Keratinocyte (primary cell): ENCODE results near the gene ASPHD2. TPM values are rescaled to one million over a fixed set of nuclear protein-coding genes. Genes with fewer than 3 reads are reported as not detected.
A peak's percentile ranks its signal among the peaks of the same experiment; 100 is the strongest.

Source experiments
- DNase-seq: peaks from one replicate; pipeline ENCODE4 v3.0.0-alpha.2; 2011; ENCODE audit warnings: low read depth, missing footprints, low spot score
- FAIRE-seq: peaks from 2 replicates; lab custom pipeline; 2011; peaks lifted over from hg19 to GRCh38; lab: Jason Lieb, UNC
- H2AFZ ChIP-seq: 2 replicates; pipeline ENCODE4 v1.6.0; 2012; ENCODE audit warnings: low read length, control low read depth, inconsistent platforms; ENCODE audit not compliant: control insufficient read depth
- H3K27ac ChIP-seq: 2 replicates; pipeline ENCODE4 v1.5.1; 2011; ENCODE audit warnings: low read length; ENCODE audit not compliant: control insufficient read depth, insufficient read depth
- H3K27me3 ChIP-seq: 3 replicates; pipeline ENCODE4 v1.6.0; 2011; ENCODE audit warnings: low read length; ENCODE audit not compliant: control insufficient read depth, insufficient read depth; ENCODE audit errors: extremely low read depth
- H3K36me3 ChIP-seq, 2 experiments: 2 replicates in 1 of 2; 3 replicates in 1 of 2; pipeline ENCODE4 v1.5.1; 2011; ENCODE audit warnings: low read length in 2 of 2, mild to moderate bottlenecking in 1 of 2; ENCODE audit not compliant: control insufficient read depth in 2 of 2, insufficient read depth in 2 of 2; ENCODE audit errors: extremely low read depth in 1 of 2
- H3K4me1 ChIP-seq: 3 replicates; pipeline ENCODE4 v1.5.1; 2011; ENCODE audit warnings: low read length; ENCODE audit not compliant: control insufficient read depth, insufficient read depth; ENCODE audit errors: extremely low read depth
- H3K4me2 ChIP-seq: 3 replicates; pipeline ENCODE4 v1.6.0; 2011; ENCODE audit warnings: low read depth, low read length; ENCODE audit not compliant: control insufficient read depth, insufficient read depth; ENCODE audit errors: extremely low read depth
- H3K4me3 ChIP-seq, 3 experiments: fragments of 200-600 bp in 1 of 3; sonication (generic) in 1 of 3; 2 replicates in 2 of 3; 3 replicates in 1 of 3; pipeline ENCODE4 v1.5.1; 2011 to 2016; ENCODE audit warnings: low read length in 3 of 3, mild to moderate bottlenecking in 3 of 3, control low read depth in 2 of 3, inconsistent platforms in 1 of 3, low read depth in 1 of 3, mixed read lengths in 1 of 3, mixed run types in 1 of 3, moderate library complexity in 1 of 3; ENCODE audit not compliant: control insufficient read depth in 2 of 3, insufficient read depth in 2 of 3; ENCODE audit errors: extremely low read depth in 1 of 3
- H3K79me2 ChIP-seq: 2 replicates; pipeline ENCODE4 v1.6.0; 2012; ENCODE audit warnings: low read length; ENCODE audit not compliant: control insufficient read depth, insufficient read depth
- H3K9ac ChIP-seq: 3 replicates; pipeline ENCODE4 v1.6.0; 2011; ENCODE audit warnings: low read length; ENCODE audit not compliant: control insufficient read depth, insufficient read depth; ENCODE audit errors: extremely low read depth
- H3K9me1 ChIP-seq: 3 replicates; pipeline ENCODE4 v1.6.0; 2011; ENCODE audit warnings: low read length; ENCODE audit not compliant: control insufficient read depth, insufficient read depth; ENCODE audit errors: extremely low read depth
- H3K9me3 ChIP-seq: 2 replicates; pipeline ENCODE4 v1.5.1; 2012; ENCODE audit warnings: low read depth, low read length; ENCODE audit not compliant: control insufficient read depth
- H4K20me1 ChIP-seq: 3 replicates; pipeline ENCODE4 v1.6.0; 2011; ENCODE audit warnings: low read length; ENCODE audit not compliant: control insufficient read depth, insufficient read depth; ENCODE audit errors: extremely low read depth
- EZH2 ChIP-seq: IDR thresholded peaks from one replicate; pipeline ENCODE4 v1.6.1; 2012; ENCODE audit warnings: inconsistent platforms, mild to moderate bottlenecking, low read length, moderate library complexity
- dilution Hi-C: fragments of 300-500 bp; cut with MboI; formaldehyde crosslinking; loops from one replicate; pipeline ENCODE4 v1.7.0; 2020; ENCODE audit warnings: low sequenced_read_pairs; ENCODE audit not compliant: extremely low pct_ligation_motif_present
- polyA plus RNA-seq, 5 experiments: library from polyadenylated mRNA; depleted of rRNA in 3 of 5; stranded (reverse) in 3 of 5; stranded (forward) in 1 of 5; unstranded in 1 of 5; fragments of >200 nt; gene quantifications; 1 replicate in 1 of 5; 2 replicates in 3 of 5; 3 replicates in 1 of 5; pipeline versions ENCODE4 v1.2.1 to v1.2.3, GENCODE V29; 2011 to 2012; ENCODE audit warnings: missing spikeins in 2 of 5, low read depth in 1 of 5, low replicate concordance in 1 of 5
- TF ChIP-seq, protein P1 (sequence below), 3 experiments: IDR thresholded peaks in 1 of 3; conservative IDR thresholded peaks in 1 of 3; optimal IDR thresholded peaks in 1 of 3; 2 replicates in 2 of 3; 3 replicates in 1 of 3; pipeline versions ENCODE3 to v1.5.1; 2011; ENCODE audit warnings: low read length in 3 of 3, mild to moderate bottlenecking in 3 of 3, moderate library complexity in 2 of 3, control low read depth in 1 of 3, inconsistent platforms in 1 of 3; ENCODE audit not compliant: insufficient read depth in 2 of 3; ENCODE audit errors: extremely low read depth in 1 of 3

Gene ASPHD2
- polyA plus RNA-seq, 1 donor (not counting 4 experiments of a cell fraction or from before 2014, with no cell fraction given): 3.5 TPM

DNA sequence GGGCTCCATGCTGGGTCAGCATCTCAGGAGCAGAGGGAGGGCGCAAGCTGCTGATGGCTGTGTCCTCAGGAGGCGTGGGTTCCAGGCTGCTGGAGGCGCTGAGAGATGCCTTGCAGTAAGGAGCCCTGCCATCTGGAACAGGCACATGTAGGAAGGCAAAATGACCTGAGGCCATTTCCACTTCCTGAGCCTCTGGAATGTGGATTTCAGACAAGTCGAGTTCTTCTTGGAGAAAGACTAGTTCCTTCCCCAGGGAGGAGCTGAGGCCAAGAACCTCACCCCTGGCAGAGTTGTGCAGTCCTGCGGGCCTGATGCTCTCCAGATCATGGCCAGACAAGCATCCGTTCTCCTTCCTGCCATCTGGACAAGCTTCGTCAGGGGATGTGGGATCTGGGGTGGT, 35.3 kb downstream of the ASPHD2 start:
- peaks cover 44% of the 10 kb centered on the region for H3K4me1 ChIP-seq
- H3K27ac ChIP-seq: peak overlapping the region; percentile 53
- no peak overlapping the region for H3K9ac ChIP-seq
- no peaks in the 10 kb centered on the region for H4K20me1 ChIP-seq
- H3K9me3 ChIP-seq: no peaks in the 10 kb centered on the region
- no peaks in the 10 kb centered on the region for H3K79me2 ChIP-seq
- peak overlapping the region; percentile 47 for H3K4me2 ChIP-seq
- FAIRE-seq (peak; percentile 87), DNase-seq (peak; percentile 67)
- H3K36me3 ChIP-seq: peaks cover 12 to 70% of the 10 kb centered on the region in 2 experiments
- no peaks in the 10 kb centered on the region for H3K27me3 ChIP-seq
- no peak overlapping the region for H3K4me3 ChIP-seq
- H3K9me1 ChIP-seq: no peaks in the 10 kb centered on the region
- no peak overlapping the region for H2AFZ ChIP-seq
- dilution Hi-C loops: no loop called here
- TF ChIP-seq EZH2: no peak
- TF ChIP-seq, protein P1, sequence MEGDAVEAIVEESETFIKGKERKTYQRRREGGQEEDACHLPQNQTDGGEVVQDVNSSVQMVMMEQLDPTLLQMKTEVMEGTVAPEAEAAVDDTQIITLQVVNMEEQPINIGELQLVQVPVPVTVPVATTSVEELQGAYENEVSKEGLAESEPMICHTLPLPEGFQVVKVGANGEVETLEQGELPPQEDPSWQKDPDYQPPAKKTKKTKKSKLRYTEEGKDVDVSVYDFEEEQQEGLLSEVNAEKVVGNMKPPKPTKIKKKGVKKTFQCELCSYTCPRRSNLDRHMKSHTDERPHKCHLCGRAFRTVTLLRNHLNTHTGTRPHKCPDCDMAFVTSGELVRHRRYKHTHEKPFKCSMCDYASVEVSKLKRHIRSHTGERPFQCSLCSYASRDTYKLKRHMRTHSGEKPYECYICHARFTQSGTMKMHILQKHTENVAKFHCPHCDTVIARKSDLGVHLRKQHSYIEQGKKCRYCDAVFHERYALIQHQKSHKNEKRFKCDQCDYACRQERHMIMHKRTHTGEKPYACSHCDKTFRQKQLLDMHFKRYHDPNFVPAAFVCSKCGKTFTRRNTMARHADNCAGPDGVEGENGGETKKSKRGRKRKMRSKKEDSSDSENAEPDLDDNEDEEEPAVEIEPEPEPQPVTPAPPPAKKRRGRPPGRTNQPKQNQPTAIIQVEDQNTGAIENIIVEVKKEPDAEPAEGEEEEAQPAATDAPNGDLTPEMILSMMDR (optimal IDR thresholded peaks at IDR 0.05 in 1 of 3, IDR thresholded peaks at IDR 0.05 in 1 of 3, conservative IDR thresholded peaks at IDR 0.05 in 1 of 3; ENCODE audit: extremely low read depth in 1 of 3, insufficient read depth in 2 of 3, low read length in 3 of 3): no peak

DNA sequence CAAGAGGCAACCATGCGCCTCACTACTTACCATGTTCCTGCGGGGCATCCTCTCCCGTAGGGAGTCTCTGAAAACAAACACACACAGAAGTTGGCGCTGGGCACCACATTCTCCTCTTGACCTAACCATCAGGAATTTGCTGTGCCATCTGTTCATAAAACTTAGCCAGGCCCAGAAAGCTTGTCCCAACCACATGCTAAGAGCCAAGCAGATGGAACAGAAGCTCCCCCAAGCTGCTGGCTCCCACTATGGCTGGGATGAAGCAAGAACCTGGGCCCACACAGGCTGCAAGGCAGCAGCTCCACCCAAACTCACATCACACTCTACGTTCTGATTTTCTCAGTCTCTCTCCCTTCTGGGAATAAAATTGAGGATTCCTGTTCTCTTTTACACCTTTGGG, 37.1 kb downstream of the ASPHD2 start:
- DNase-seq (no peak), FAIRE-seq (no peak)
- H3K27me3 ChIP-seq: no peaks in the 10 kb centered on the region
- H3K9ac ChIP-seq: no peak overlapping the region
- no peak for TF ChIP-seq EZH2
- TF ChIP-seq, protein P1 (optimal IDR thresholded peaks at IDR 0.05 in 1 of 3, IDR thresholded peaks at IDR 0.05 in 1 of 3, conservative IDR thresholded peaks at IDR 0.05 in 1 of 3; ENCODE audit: extremely low read depth in 1 of 3, insufficient read depth in 2 of 3, low read length in 3 of 3): no peak
- no peaks in the 10 kb centered on the region for H3K79me2 ChIP-seq
- H3K4me1 ChIP-seq: peaks cover 41% of the 10 kb centered on the region
- no peak overlapping the region for H2AFZ ChIP-seq
- peaks cover 2% of the 10 kb centered on the region for H3K9me1 ChIP-seq
- no peak overlapping the region for H3K4me2 ChIP-seq
- H3K4me3 ChIP-seq: no peak overlapping the region
- peaks cover 16 to 80% of the 10 kb centered on the region in 2 experiments for H3K36me3 ChIP-seq
- no peaks in the 10 kb centered on the region for H3K9me3 ChIP-seq
- no peaks in the 10 kb centered on the region for H4K20me1 ChIP-seq
- H3K27ac ChIP-seq: no peak overlapping the region
- dilution Hi-C loops: no loop called here
